ENCODE measurements around the gene PLAA. TPM values are rescaled to one million over a fixed set of nuclear protein-coding genes. Genes with fewer than 3 reads are reported as not detected.
A peak's percentile ranks its signal among the peaks of the same experiment; 100 is the strongest.

PLAA gene
- total RNA-seq, 8 experiments from 2014 or later: 34.4 to 49.8 (median 38.5) TPM

- H3K27ac ChIP-seq: no peak overlapping the region
- in situ Hi-C loops (cut with MboI; ENCODE audit: low pct_unique_long_range_greater_than_20kb in 2 of 9, low sequenced_read_pairs in 9 of 9, unreplicated experiment in 9 of 9): no loop called here
- no peak overlapping the region for H3K4me3 ChIP-seq
- ATAC-seq (replicated peaks in 6 of 8): no peak
- 46 to 90% (median 85%) methylated on average over 1 to 3 of the region's 3 CpGs; no CpG with 5 or more reads in 1 of the 10 experiments for WGBS, 10 experiments
- H3K4me1 ChIP-seq (replicated peaks in 1 of 2): peaks cover 3 to 4% of the 10 kb centered on the region in 2 donors
These were observed 4.8 kb upstream of the PLAA start for GRCh38 chr9:26951794-26952193.

- Histone ChIP-seq H3K4me1 (replicated peaks in 1 of 2) (peaks cover 4 to 8% of the 10 kb centered on the region in 2 donors), H3K4me3 (no peak overlapping the region), H3K27ac (no peak overlapping the region)
- 20 to 100% (median 78%) methylated on average over 1 of the region's 1 CpG; no CpG with 5 or more reads in 3 of the 10 experiments for WGBS, 10 experiments
- in situ Hi-C loops (cut with MboI; ENCODE audit: low pct_unique_long_range_greater_than_20kb in 2 of 9, low sequenced_read_pairs in 9 of 9, unreplicated experiment in 9 of 9): no loop called here
- no peak for ATAC-seq (replicated peaks in 6 of 8)
These were observed 3.5 kb upstream of the PLAA start for GRCh38 chr9:26950521-26950920.

GRCh38 chr9:26949637-26950069 lies 2.6 kb upstream of the PLAA start:
- peaks cover 4 to 17% of the 10 kb centered on the region in 2 donors for H3K4me1 ChIP-seq (replicated peaks in 1 of 2)
- ATAC-seq (replicated peaks in 6 of 8): no peak
- 0 to 100% (median 65%) methylated on average over 1 to 4 of the region's 6 CpGs; no CpG with 5 or more reads in 2 of the 10 experiments for WGBS, 10 experiments
- in situ Hi-C loops (cut with MboI; ENCODE audit: low pct_unique_long_range_greater_than_20kb in 2 of 9, low sequenced_read_pairs in 9 of 9, unreplicated experiment in 9 of 9): no loop called here
- H3K4me3 ChIP-seq: no peak overlapping the region
- no peak overlapping the region for H3K27ac ChIP-seq

GRCh38 chr9:26947736-26948135 lies 694 bp upstream of the PLAA start:
- Histone ChIP-seq H3K4me1 (replicated peaks in 1 of 2) (peaks cover 7 to 18% of the 10 kb centered on the region in 2 donors), H3K27ac (peak overlapping the region in 1 of 2 donors; percentile 100), H3K4me3 (peak overlapping the region; percentile 76 to 99 (median 97))
- 0 to 4% (median 0%) methylated on average over 1 to 9 of the region's 9 CpGs for WGBS, 10 experiments
- in situ Hi-C loops (cut with MboI; ENCODE audit: low pct_unique_long_range_greater_than_20kb in 2 of 9, low sequenced_read_pairs in 9 of 9, unreplicated experiment in 9 of 9): no loop called here
- no peak for ATAC-seq (replicated peaks in 6 of 8)

- in situ Hi-C loops (cut with MboI; ENCODE audit: low pct_unique_long_range_greater_than_20kb in 2 of 9, low sequenced_read_pairs in 9 of 9, unreplicated experiment in 9 of 9): no loop called here
- WGBS, 10 experiments: 0 to 35% (median 12%) methylated on average over 1 to 2 of the region's 2 CpGs; no CpG with 5 or more reads in 2 of the 10 experiments
- peak overlapping the region; percentile 99 to 100 for H3K27ac ChIP-seq
- peak overlapping the region; percentile 76 to 99 (median 97) for H3K4me3 ChIP-seq
- peaks cover 7 to 20% of the 10 kb centered on the region in 2 donors for H3K4me1 ChIP-seq (replicated peaks in 1 of 2)
- ATAC-seq (replicated peaks in 6 of 8): no peak
These were observed 1.5 kb downstream of the PLAA start for GRCh38 chr9:26945591-26945990.

DNA sequence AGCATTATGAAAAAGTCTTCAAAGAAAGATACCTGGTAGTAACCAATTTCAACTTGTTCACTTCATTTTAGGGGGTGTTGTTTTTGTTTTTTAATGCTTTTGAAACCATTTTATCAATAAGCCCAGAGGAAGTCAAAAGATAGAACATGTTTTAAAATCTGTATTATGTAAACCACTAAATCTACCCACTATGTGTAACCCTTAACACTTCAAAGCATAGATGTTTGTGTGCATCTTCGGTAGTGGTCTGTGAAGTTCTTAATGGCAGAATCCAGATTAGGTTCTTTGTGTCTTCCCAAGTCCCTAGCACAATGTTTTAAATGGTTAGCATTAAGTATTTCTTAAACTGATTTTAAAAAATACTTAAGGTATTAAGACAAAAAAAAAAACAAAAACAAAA lies 6.3 kb downstream of the PLAA start:
- in situ Hi-C loops (cut with MboI; ENCODE audit: low pct_unique_long_range_greater_than_20kb in 2 of 9, low sequenced_read_pairs in 9 of 9, unreplicated experiment in 9 of 9): no loop called here
- no peak overlapping the region for H3K27ac ChIP-seq
- peaks cover 22 to 28% of the 10 kb centered on the region in 2 donors for H3K4me1 ChIP-seq (replicated peaks in 1 of 2)
- 80 to 100% (median 100%) methylated on average over 1 of the region's 1 CpG; no CpG with 5 or more reads in 5 of the 10 experiments for WGBS, 10 experiments
- H3K4me3 ChIP-seq: no peak overlapping the region
- ATAC-seq (replicated peaks in 6 of 8): no peak

- peak in 1 of 8 experiments; percentile 60 for ATAC-seq (replicated peaks in 6 of 8)
- WGBS, 10 experiments: 58 to 100% (median 89%) methylated on average over 1 to 3 of the region's 3 CpGs
- H3K4me3 ChIP-seq: no peak overlapping the region
These were observed 6.9 kb downstream of the PLAA start for GRCh38 chr9:26939955-26940711.

DNA sequence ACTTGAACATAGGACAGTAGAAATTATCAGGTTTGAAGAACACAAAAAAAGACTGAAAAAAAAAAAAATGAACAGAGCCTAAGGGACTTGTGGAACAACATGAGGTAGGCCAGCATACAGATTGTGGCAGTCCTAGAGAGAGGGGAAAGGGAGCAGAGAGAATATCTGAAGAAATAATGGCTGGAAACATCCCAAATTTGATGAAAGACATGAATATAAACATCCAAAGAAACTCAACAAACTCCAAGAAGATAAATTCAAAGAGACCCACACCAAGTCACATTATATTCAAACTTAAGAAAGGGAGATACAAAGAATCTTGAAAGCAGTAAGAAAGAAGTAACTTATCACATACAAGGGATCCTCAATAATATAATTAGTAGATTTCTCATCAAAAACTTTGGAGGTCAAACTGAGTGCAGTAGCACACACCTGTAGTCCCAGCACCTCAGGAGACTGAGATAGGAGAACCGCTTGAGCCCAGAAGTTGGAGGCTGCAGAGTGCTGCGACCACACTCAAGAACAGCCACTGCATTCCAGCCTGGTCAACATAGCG lies 9.1 kb downstream of the PLAA start:
- in situ Hi-C loops (cut with MboI; ENCODE audit: low pct_unique_long_range_greater_than_20kb in 2 of 9, low sequenced_read_pairs in 9 of 9, unreplicated experiment in 9 of 9): no loop called here
- 97 to 100% (median 100%) methylated on average over 3 of the region's 3 CpGs; no CpG with 5 or more reads in 6 of the 10 experiments for WGBS, 10 experiments
- no peak overlapping the region for H3K4me3 ChIP-seq

More at GRCh38 chr9:26939955-26940711, 6.9 kb downstream of the PLAA start:
- H3K4me1 ChIP-seq (replicated peaks in 1 of 2): peaks cover 22 to 25% of the 10 kb centered on the region in 2 donors
- in situ Hi-C loops (cut with MboI; ENCODE audit: low pct_unique_long_range_greater_than_20kb in 2 of 9, low sequenced_read_pairs in 9 of 9, unreplicated experiment in 9 of 9): no loop called here
- H3K27ac ChIP-seq: no peak overlapping the region

GRCh38 chr9:26935847-26936246 lies 11.2 kb downstream of the PLAA start:
- no peak for ATAC-seq (replicated peaks in 6 of 8)
- in situ Hi-C loops (cut with MboI; ENCODE audit: low pct_unique_long_range_greater_than_20kb in 2 of 9, low sequenced_read_pairs in 9 of 9, unreplicated experiment in 9 of 9): no loop called here
- H3K4me3 ChIP-seq: no peak overlapping the region
- peak overlapping the region; percentile 58 to 79 for H3K27ac ChIP-seq
- peaks cover 15 to 16% of the 10 kb centered on the region in 2 donors for H3K4me1 ChIP-seq (replicated peaks in 1 of 2)

More for the DNA sequence above, 9.1 kb downstream of the PLAA start:
- Histone ChIP-seq H3K27ac (no peak overlapping the region), H3K4me1 (replicated peaks in 1 of 2) (peaks cover 15 to 19% of the 10 kb centered on the region in 2 donors)
- ATAC-seq (replicated peaks in 6 of 8): no peak

DNA sequence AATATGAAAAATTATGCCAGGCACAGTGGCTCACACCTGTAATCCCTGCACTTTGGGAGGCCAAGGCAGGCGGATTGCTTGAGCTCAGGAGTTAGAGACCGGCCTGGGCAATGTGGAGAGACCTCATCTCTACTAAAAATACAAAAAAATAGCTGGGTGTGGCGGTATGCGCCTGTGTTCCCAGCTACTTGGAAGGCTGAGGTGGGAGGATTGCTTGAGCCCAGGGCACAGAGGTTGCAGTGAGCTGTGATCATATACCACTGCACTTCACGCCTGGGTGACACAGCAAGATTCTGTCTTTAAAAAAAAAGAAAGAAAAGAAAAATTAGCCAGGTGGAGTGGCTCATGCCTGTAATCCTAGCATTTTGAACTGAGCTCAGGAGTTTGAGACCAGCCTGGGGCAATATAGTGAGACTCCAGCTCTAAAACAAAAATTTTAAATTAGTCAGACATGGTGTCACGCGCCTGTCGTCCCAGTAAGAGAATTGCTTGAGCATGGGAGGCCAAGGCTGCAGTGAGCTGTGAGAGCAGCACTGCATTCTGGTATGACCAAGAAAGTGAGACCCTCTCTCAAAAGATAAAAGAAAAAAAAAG lies 18.0 kb downstream of the PLAA start:
- Histone ChIP-seq H3K4me1 (replicated peaks in 1 of 2) (no peaks in the 10 kb centered on the region), H3K4me3 (no peak overlapping the region), H3K27ac (no peak overlapping the region)
- in situ Hi-C loops (cut with MboI; ENCODE audit: low pct_unique_long_range_greater_than_20kb in 2 of 9, low sequenced_read_pairs in 9 of 9, unreplicated experiment in 9 of 9): no loop called here
- 84 to 100% (median 96%) methylated on average over 3 to 6 of the region's 8 CpGs; no CpG with 5 or more reads in 1 of the 10 experiments for WGBS, 10 experiments
- peak in 3 of 8 experiments; percentile 41 to 64 (median 54) for ATAC-seq (replicated peaks in 6 of 8)

DNA sequence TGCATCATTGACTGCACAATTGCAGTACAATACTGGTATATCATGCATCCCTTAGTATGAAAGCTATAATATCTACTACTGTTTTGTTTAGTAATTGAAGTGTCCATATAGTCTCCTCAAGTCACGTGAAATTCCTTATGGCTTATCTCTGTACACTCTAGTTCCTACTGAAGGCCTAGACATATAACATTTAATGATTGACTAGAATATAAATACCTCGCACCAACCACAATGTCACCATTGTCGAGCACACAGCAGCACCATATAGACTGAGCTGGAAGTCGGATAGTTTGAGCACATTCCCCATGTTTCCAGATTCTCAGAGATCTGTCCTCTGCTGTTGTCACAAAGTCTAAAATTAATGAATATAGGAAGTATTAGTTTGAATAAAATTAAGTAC lies 21.4 kb downstream of the PLAA start:
- H3K4me3 ChIP-seq: no peak overlapping the region
- H3K4me1 ChIP-seq (replicated peaks in 1 of 2): no peaks in the 10 kb centered on the region
- H3K27ac ChIP-seq: no peak overlapping the region
- in situ Hi-C loops (cut with MboI; ENCODE audit: low pct_unique_long_range_greater_than_20kb in 2 of 9, low sequenced_read_pairs in 9 of 9, unreplicated experiment in 9 of 9): no loop called here
- WGBS, 10 experiments: 74 to 100% (median 100%) methylated on average over 2 to 4 of the region's 4 CpGs
- no peak for ATAC-seq (replicated peaks in 6 of 8)

GRCh38 chr9:26919698-26920097 lies 27.3 kb downstream of the PLAA start:
- no peaks in the 10 kb centered on the region for H3K4me1 ChIP-seq (replicated peaks in 1 of 2)
- no peak for ATAC-seq (replicated peaks in 6 of 8)
- in situ Hi-C loops (cut with MboI; ENCODE audit: low pct_unique_long_range_greater_than_20kb in 2 of 9, low sequenced_read_pairs in 9 of 9, unreplicated experiment in 9 of 9): no loop called here
- 0 to 100% (median 76%) methylated on average over 1 of the region's 1 CpG; no CpG with 5 or more reads in 4 of the 10 experiments for WGBS, 10 experiments
- H3K27ac ChIP-seq: no peak overlapping the region
- no peak overlapping the region for H3K4me3 ChIP-seq

GRCh38 chr9:26913138-26913668 lies 33.8 kb downstream of the PLAA start:
- ATAC-seq (replicated peaks in 6 of 8): peak in 2 of 8 experiments; percentile 16 to 91
- in situ Hi-C loops (cut with MboI; ENCODE audit: low pct_unique_long_range_greater_than_20kb in 2 of 9, low sequenced_read_pairs in 9 of 9, unreplicated experiment in 9 of 9): no loop called here
- H3K27ac ChIP-seq: no peak overlapping the region
- H3K4me1 ChIP-seq (replicated peaks in 1 of 2): no peaks in the 10 kb centered on the region
- 56 to 100% (median 87%) methylated on average over 1 to 2 of the region's 2 CpGs; no CpG with 5 or more reads in 2 of the 10 experiments for WGBS, 10 experiments
- H3K4me3 ChIP-seq: no peak overlapping the region

All from motor neuron (in vitro differentiated cells).